ENCODE measurements around the gene CDK14. TPM values are rescaled to one million over a fixed set of nuclear protein-coding genes. Genes with fewer than 3 reads are reported as not detected.

The CDK14 gene
- total and polyA plus RNA-seq, 2 donors (not counting 1 experiment from before 2014, with no cell fraction given) = 42.1 to 167 TPM

DNA sequence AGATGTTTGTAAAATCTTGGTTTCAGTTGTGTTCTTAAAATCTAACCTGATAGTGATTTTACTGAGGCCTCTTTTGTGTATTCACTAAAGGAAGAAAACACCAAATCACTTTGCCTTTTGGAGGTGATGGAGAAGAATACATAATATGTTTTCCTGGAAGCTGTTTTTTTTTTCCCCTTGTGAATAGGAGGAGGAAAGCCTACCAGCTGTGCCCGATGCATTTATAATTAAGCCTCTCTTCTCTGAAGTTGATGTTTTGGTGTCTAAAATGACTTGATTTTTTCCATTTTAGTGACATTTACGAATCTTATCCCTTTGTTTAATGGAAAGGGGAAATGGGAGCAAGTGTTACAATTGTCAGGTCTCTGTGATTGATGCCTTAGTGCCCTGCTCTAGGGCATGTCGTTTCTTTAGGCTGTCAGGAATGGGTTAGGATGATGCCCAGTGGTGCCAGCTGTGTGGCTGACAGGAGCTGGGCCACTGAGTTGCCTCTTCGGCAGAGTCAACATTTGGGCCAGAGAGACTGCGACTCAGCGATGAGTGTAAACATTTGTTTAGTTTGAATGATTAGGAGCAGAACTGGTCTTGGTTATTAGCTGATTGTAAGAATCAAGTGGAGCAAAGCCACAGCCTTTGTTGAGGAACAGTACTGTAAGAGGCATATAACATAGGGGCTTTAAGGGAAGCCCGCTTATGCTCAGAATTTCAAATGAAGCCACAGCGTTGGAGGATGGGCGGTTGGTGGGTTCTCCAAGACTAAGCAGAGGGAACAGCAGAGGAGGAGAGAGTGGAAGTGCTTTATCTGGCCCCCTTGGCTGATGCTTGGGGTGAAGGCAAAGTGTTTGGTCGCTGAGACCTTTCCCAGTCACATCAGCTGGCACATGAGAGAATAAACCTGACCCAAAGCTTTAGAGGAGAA is 81.6 kb downstream of the CDK14 start:
- CTCF ChIA-PET = no interaction called here
- no peaks in the 10 kb centered on the region for H3K27me3 ChIP-seq (replicated peaks in 1 of 4; ENCODE audit: control extremely low read depth in 1 of 4, control insufficient read depth in 3 of 4, insufficient read depth in 4 of 4, low read length in 3 of 4)
- intact Hi-C loops (cut with micrococcal nuclease) = no loop called here
- Mint-ChIP-seq H3K27ac (peak overlapping the region; percentile 32), H3K4me3 (no peak overlapping the region), H3K9me3 (ENCODE audit: insufficient read depth) (no peaks in the 10 kb centered on the region), H3K27me3 (no peaks in the 10 kb centered on the region), H3K4me1 (peaks cover 18% of the 10 kb centered on the region)
- H3K4me2 ChIP-seq (replicated peaks; ENCODE audit: low read depth, low read length, poor library complexity, severe bottlenecking) = no peak overlapping the region
- no peaks in the 10 kb centered on the region for H3K4me1 ChIP-seq (ENCODE audit: control insufficient read depth in 2 of 2, insufficient read depth in 2 of 2, low read length in 2 of 2)
- no peak for ATAC-seq (ENCODE audit: low read depth)
- TF ChIP-seq EZH2 (IDR thresholded peaks at IDR 0.05; ENCODE audit: borderline replicate concordance, insufficient read depth, low read depth, low read length, poor library complexity, severe bottlenecking) = no peak
- TF ChIP-seq, protein P1, sequence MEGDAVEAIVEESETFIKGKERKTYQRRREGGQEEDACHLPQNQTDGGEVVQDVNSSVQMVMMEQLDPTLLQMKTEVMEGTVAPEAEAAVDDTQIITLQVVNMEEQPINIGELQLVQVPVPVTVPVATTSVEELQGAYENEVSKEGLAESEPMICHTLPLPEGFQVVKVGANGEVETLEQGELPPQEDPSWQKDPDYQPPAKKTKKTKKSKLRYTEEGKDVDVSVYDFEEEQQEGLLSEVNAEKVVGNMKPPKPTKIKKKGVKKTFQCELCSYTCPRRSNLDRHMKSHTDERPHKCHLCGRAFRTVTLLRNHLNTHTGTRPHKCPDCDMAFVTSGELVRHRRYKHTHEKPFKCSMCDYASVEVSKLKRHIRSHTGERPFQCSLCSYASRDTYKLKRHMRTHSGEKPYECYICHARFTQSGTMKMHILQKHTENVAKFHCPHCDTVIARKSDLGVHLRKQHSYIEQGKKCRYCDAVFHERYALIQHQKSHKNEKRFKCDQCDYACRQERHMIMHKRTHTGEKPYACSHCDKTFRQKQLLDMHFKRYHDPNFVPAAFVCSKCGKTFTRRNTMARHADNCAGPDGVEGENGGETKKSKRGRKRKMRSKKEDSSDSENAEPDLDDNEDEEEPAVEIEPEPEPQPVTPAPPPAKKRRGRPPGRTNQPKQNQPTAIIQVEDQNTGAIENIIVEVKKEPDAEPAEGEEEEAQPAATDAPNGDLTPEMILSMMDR (IDR thresholded peaks at IDR 0.05) = no peak
- POLR2A ChIA-PET = no interaction called here
- no peaks in the 10 kb centered on the region for H3K9me3 ChIP-seq (ENCODE audit: control extremely low read depth in 1 of 3, control insufficient read depth in 2 of 3, insufficient read depth in 1 of 3, low read length in 2 of 3)
- DNase-seq = no peak
- H4K20me1 ChIP-seq (ENCODE audit: control insufficient read depth, insufficient read depth, low read length, poor library complexity, severe bottlenecking) = no peaks in the 10 kb centered on the region
- 84% methylated on average over 8 of the region's 10 CpGs for WGBS (ENCODE audit: insufficient coverage)
- no peaks in the 10 kb centered on the region for H3K36me3 ChIP-seq (replicated peaks in 1 of 2; ENCODE audit: control extremely low read depth in 1 of 2, control insufficient read depth in 1 of 2, extremely low read depth in 1 of 2, insufficient read depth in 2 of 2, low read length in 1 of 2)
- H3K9ac ChIP-seq (ENCODE audit: low read length) = no peak overlapping the region
- no peak overlapping the region for H3K4me3 ChIP-seq (ENCODE audit: control extremely low read depth in 1 of 5, extremely low read depth in 1 of 5, insufficient read depth in 1 of 5, low read depth in 2 of 5, low read length in 4 of 5)
- no peak overlapping the region for H2AFZ ChIP-seq (ENCODE audit: insufficient read depth, low read depth, low read length, poor library complexity, severe bottlenecking)
- no peak overlapping the region for H3K27ac ChIP-seq (ENCODE audit: low read length in 2 of 2)
- H3K79me2 ChIP-seq (ENCODE audit: control insufficient read depth, insufficient read depth, low read length) = peaks cover 67% of the 10 kb centered on the region

DNA sequence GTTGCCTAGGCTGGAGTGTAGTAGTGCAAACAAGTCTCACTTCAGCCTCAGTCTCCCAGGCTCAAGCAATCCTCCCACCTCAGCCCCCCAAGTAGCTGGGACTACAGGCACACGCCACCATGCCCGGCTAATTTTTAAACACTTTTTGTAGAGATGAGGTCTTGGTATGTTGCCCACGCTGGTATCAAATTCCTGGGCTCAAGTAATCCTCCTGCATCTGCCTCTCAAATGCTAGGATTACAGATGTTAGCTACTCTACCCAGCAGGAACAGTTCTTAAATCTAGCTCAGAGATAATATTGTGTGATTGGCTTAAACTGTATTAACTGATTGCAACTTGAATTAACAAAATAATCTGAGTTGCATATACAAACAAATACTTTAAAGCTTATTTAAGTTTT is 82.9 kb downstream of the CDK14 start:
- intact Hi-C loops (cut with micrococcal nuclease) = no loop called here
- Histone ChIP-seq H4K20me1 (ENCODE audit: control insufficient read depth, insufficient read depth, low read length, poor library complexity, severe bottlenecking) (no peaks in the 10 kb centered on the region), H3K9me3 (ENCODE audit: control extremely low read depth in 1 of 3, control insufficient read depth in 2 of 3, insufficient read depth in 1 of 3, low read length in 2 of 3) (no peaks in the 10 kb centered on the region), H3K9ac (ENCODE audit: low read length) (no peak overlapping the region), H2AFZ (ENCODE audit: insufficient read depth, low read depth, low read length, poor library complexity, severe bottlenecking) (no peak overlapping the region), H3K4me2 (replicated peaks; ENCODE audit: low read depth, low read length, poor library complexity, severe bottlenecking) (no peak overlapping the region), H3K36me3 (replicated peaks in 1 of 2; ENCODE audit: control extremely low read depth in 1 of 2, control insufficient read depth in 1 of 2, extremely low read depth in 1 of 2, insufficient read depth in 2 of 2, low read length in 1 of 2) (no peaks in the 10 kb centered on the region), H3K27ac (ENCODE audit: low read length in 2 of 2) (no peak overlapping the region), H3K27me3 (replicated peaks in 1 of 4; ENCODE audit: control extremely low read depth in 1 of 4, control insufficient read depth in 3 of 4, insufficient read depth in 4 of 4, low read length in 3 of 4) (no peaks in the 10 kb centered on the region), H3K4me3 (ENCODE audit: control extremely low read depth in 1 of 5, extremely low read depth in 1 of 5, insufficient read depth in 1 of 5, low read depth in 2 of 5, low read length in 4 of 5) (no peak overlapping the region), H3K79me2 (ENCODE audit: control insufficient read depth, insufficient read depth, low read length) (peaks cover 69% of the 10 kb centered on the region), H3K4me1 (ENCODE audit: control insufficient read depth in 2 of 2, insufficient read depth in 2 of 2, low read length in 2 of 2) (no peaks in the 10 kb centered on the region)
- DNase-seq (no peak), ATAC-seq (ENCODE audit: low read depth) (no peak)
- Mint-ChIP-seq H3K27me3 (no peaks in the 10 kb centered on the region), H3K9me3 (ENCODE audit: insufficient read depth) (no peaks in the 10 kb centered on the region), H3K27ac (no peak overlapping the region), H3K4me1 (peaks cover 17% of the 10 kb centered on the region), H3K4me3 (no peak overlapping the region)
- WGBS (ENCODE audit: insufficient coverage) = no CpG with 5 or more reads among the region's 3 CpGs
- CTCF ChIA-PET = interaction anchor here (0.7 kb wide), 1 partner anchor 16 kb away, joined by 3 read pairs; no protein-coding TSS in a partner anchor
- TF ChIP-seq, protein P1 (IDR thresholded peaks at IDR 0.05) = no peak
- TF ChIP-seq EZH2 (IDR thresholded peaks at IDR 0.05; ENCODE audit: borderline replicate concordance, insufficient read depth, low read depth, low read length, poor library complexity, severe bottlenecking) = no peak
- POLR2A ChIA-PET = no interaction called here
